A549 (cell line): ENCODE measurements around the gene NR2F1. TPM values are rescaled to one million over a fixed set of nuclear protein-coding genes. Genes with fewer than 3 reads are reported as not detected.

Source experiments
- ATAC-seq, 2 experiments: fragments of 200-7000 bp in 1 of 2; fragments of >200 bp in 1 of 2; cut with Nextera tagmentation in 1 of 2; cut with Tn5 transposase in 1 of 2; 3 replicates each; pipeline versions ENCODE4 v1.8.0 to v1.9.1; 2018 to 2020; ENCODE audit warnings: mild to moderate bottlenecking in 1 of 2, moderate library complexity in 1 of 2
- CTCF ChIA-PET: fragments of 300-600 bp; sonication (Branson Sonifier 250); formaldehyde crosslinking; extraction: SDS; loops from one replicate; lab custom pipeline; 2021; ENCODE audit warnings: antibody characterized with exemption, inconsistent platforms; lab: Yijun Ruan, JAX
- POLR2A ChIA-PET: fragments of 350-600 bp; formaldehyde crosslinking; extraction: SDS; loops from one replicate; lab custom pipeline; 2021; ENCODE audit warnings: antibody characterized with exemption, inconsistent platforms; lab: Yijun Ruan, JAX
- DNase-seq, 2 experiments: peaks; one replicate each; pipeline versions ENCODE4 v3.0.0 to v3.0.0-alpha.2; 2011 to 2016; ENCODE audit warnings: low read depth in 1 of 2, low spot score in 1 of 2
- FAIRE-seq: peaks from 2 replicates; lab custom pipeline; 2011; peaks lifted over from hg19 to GRCh38; lab: Jason Lieb, UNC
- H3K27ac ChIP-seq, 2 experiments: fragments of >200 bp; sonication (Bioruptor Twin); formaldehyde crosslinking; 3 replicates each; pipeline ENCODE4 v1.5.1; 2016 to 2017
- H3K4me1 ChIP-seq: fragments of >200 bp; sonication (Bioruptor Twin); formaldehyde crosslinking; 3 replicates; pipeline ENCODE4 v1.6.1; 2016
- H3K4me2 ChIP-seq: fragments of >200 bp; sonication (Bioruptor Twin); formaldehyde crosslinking; 3 replicates; pipeline ENCODE4 v1.6.1; 2016
- H3K4me3 ChIP-seq: fragments of >200 bp; sonication (Bioruptor Twin); formaldehyde crosslinking; 3 replicates; pipeline ENCODE4 v1.5.1; 2016
- H3K9me3 ChIP-seq: fragments of >200 bp; sonication (Bioruptor Twin); formaldehyde crosslinking; 3 replicates; pipeline ENCODE4 v1.6.1; 2016
- BHLHE40 ChIP-seq: IDR thresholded peaks from 2 replicates; pipeline ENCODE4 v1.6.1; 2012; ENCODE audit warnings: low read depth, low read length, inconsistent platforms
- CBX8 ChIP-seq: fragments of 200-600 bp; sonication (generic); IDR thresholded peaks from 2 replicates; pipeline ENCODE4 v1.6.1; 2016
- E2F6 ChIP-seq: IDR thresholded peaks from 2 replicates; pipeline ENCODE4 v1.6.1; 2012; ENCODE audit warnings: low read depth, borderline replicate concordance
- ESRRA ChIP-seq: fragments of 150-350 bp; IDR thresholded peaks from 2 replicates; pipeline ENCODE4 v1.6.1; 2014; ENCODE audit warnings: mild to moderate bottlenecking, low read length, borderline replicate concordance
- FOSL2 ChIP-seq, 2 experiments: fragments of 450-650 bp in 1 of 2; fragments of >200 bp in 1 of 2; sonication (Bioruptor Twin) in 1 of 2; formaldehyde crosslinking; IDR thresholded peaks; 2 replicates each; pipeline versions ENCODE4 v1.5.0 to v1.6.1; 2016 to 2020; ENCODE audit warnings: mild to moderate bottlenecking in 1 of 2, moderate library complexity in 1 of 2
- GATA3 ChIP-seq: IDR thresholded peaks from 2 replicates; pipeline ENCODE4 v1.6.1; 2012; ENCODE audit warnings: borderline replicate concordance
- HEYL ChIP-seq: fragments of 250-450 bp; sonication (Bioruptor Pico); IDR thresholded peaks from 2 replicates; pipeline ENCODE4 v1.8.0; 2021; ENCODE audit warnings: mild to moderate bottlenecking, moderate library complexity
- HOXA7 ChIP-seq: fragments of 250-450 bp; sonication (Bioruptor Pico); IDR thresholded peaks from 2 replicates; pipeline ENCODE4 v1.5.0; 2020; ENCODE audit warnings: mild to moderate bottlenecking, moderate library complexity
- HOXB5 ChIP-seq: fragments of 250-450 bp; sonication (Bioruptor Pico); IDR thresholded peaks from 2 replicates; pipeline ENCODE4 v1.5.0; 2020; ENCODE audit warnings: mild to moderate bottlenecking, moderate library complexity
- KDM1A ChIP-seq: fragments of 200-600 bp; sonication (generic); IDR thresholded peaks from 2 replicates; pipeline ENCODE4 v1.6.1; 2016; ENCODE audit warnings: low read depth, mild to moderate bottlenecking
- MAX ChIP-seq: IDR thresholded peaks from 2 replicates; pipeline ENCODE4 v1.6.1; 2012
- MAZ ChIP-seq: fragments of 150-350 bp; IDR thresholded peaks from 2 replicates; pipeline ENCODE4 v1.6.1; 2014; ENCODE audit warnings: antibody characterized with exemption, low read depth, low read length, borderline replicate concordance
- NPAS2 ChIP-seq: fragments of 250-450 bp; sonication (Bioruptor Pico); IDR thresholded peaks from 2 replicates; pipeline ENCODE4 v1.8.0; 2022; ENCODE audit warnings: mild to moderate bottlenecking, moderate library complexity, borderline replicate concordance
- NR3C1 ChIP-seq: fragments of >200 bp; sonication (Bioruptor Twin); formaldehyde crosslinking; IDR thresholded peaks from 3 replicates; pipeline ENCODE4 v1.6.1; 2017
- PBX3 ChIP-seq: IDR thresholded peaks from 2 replicates; pipeline ENCODE4 v1.6.1; 2012
- PHF8 ChIP-seq: fragments of 200-600 bp; sonication (generic); IDR thresholded peaks from 2 replicates; pipeline ENCODE4 v1.6.1; 2016; ENCODE audit warnings: low read depth, mild to moderate bottlenecking, antibody characterized with exemption, moderate library complexity, borderline replicate concordance
- POLR2A ChIP-seq: IDR thresholded peaks from 2 replicates; pipeline ENCODE4 v1.6.1; 2012; ENCODE audit warnings: mild to moderate bottlenecking, low read length
- RAD21 ChIP-seq, 2 experiments: fragments of >200 bp in 1 of 2; sonication (Bioruptor Twin) in 1 of 2; formaldehyde crosslinking in 1 of 2; IDR thresholded peaks in 1 of 2; conservative IDR thresholded peaks in 1 of 2; 2 replicates in 1 of 2; 3 replicates in 1 of 2; pipeline ENCODE4 v1.6.1; 2012 to 2018; ENCODE audit warnings: inconsistent platforms in 1 of 2
- RCOR1 ChIP-seq: fragments of 150-350 bp; IDR thresholded peaks from 2 replicates; pipeline ENCODE4 v1.6.1; 2014; ENCODE audit warnings: antibody characterized with exemption, low read length, low read depth
- RFX5 ChIP-seq: fragments of 450-650 bp; IDR thresholded peaks from 2 replicates; pipeline ENCODE4 v1.7.1; 2014; ENCODE audit warnings: antibody characterized with exemption, mild to moderate bottlenecking, moderate library complexity
- RNF2 ChIP-seq: fragments of 200-600 bp; sonication (generic); IDR thresholded peaks from 2 replicates; pipeline ENCODE4 v1.6.1; 2016; ENCODE audit warnings: low read depth, mild to moderate bottlenecking, antibody characterized with exemption, moderate library complexity, borderline replicate concordance
- SMC3 ChIP-seq: fragments of >200 bp; sonication (Bioruptor Twin); formaldehyde crosslinking; IDR thresholded peaks from 3 replicates; pipeline ENCODE4 v1.6.1; 2018; ENCODE audit warnings: inconsistent platforms
- SREBF2 ChIP-seq: fragments of 450-650 bp; IDR thresholded peaks from 2 replicates; pipeline ENCODE4 v1.6.1; 2014; ENCODE audit warnings: mild to moderate bottlenecking, moderate library complexity
- ZC3H11A ChIP-seq: fragments of 450-650 bp; IDR thresholded peaks from 2 replicates; pipeline ENCODE4 v1.6.1; 2014; ENCODE audit warnings: antibody characterized with exemption, mild to moderate bottlenecking
- ZNF302 ChIP-seq: fragments of 250-450 bp; sonication (Bioruptor Pico); IDR thresholded peaks from 2 replicates; pipeline ENCODE4 v1.9.0; 2021; ENCODE audit warnings: inconsistent platforms, mild to moderate bottlenecking, moderate library complexity
- WGBS: methylation state at CpG from one replicate; pipeline ENCODE4 v1.1.6; 2017; ENCODE audit errors: missing lambda C conversion rate; 5-methylcytosine and 5-hydroxymethylcytosine counted together
- polyA plus RNA-seq, 4 experiments: library from polyadenylated mRNA; depleted of rRNA in 3 of 4; stranded (reverse); fragments of >200 nt; fragmentation: RNase III in 1 of 4; extraction: RNeasy Plus Mini Kit Qiagen cat#74134 plus additional on column Dnase treatment in 1 of 4; gene quantifications; 2 replicates in 3 of 4; 3 replicates in 1 of 4; pipeline ENCODE4 v1.2.3, GENCODE V29; 2011 to 2017
- TF ChIP-seq, protein P1 (sequence below): fragments of 250-450 bp; sonication (Bioruptor Pico); IDR thresholded peaks from 2 replicates; pipeline ENCODE4 v1.5.0; 2020; ENCODE audit warnings: low read depth, mild to moderate bottlenecking, moderate library complexity

Gene NR2F1
- polyA plus RNA-seq, 2 of the 4 experiments (the other 2 are of a cell fraction): 5.0 to 5.2 TPM

- no peak for TF ChIP-seq E2F6
- no peak for TF ChIP-seq ESRRA
- no peak for TF ChIP-seq GATA3
- TF ChIP-seq HOXA7: no peak
- no peak for TF ChIP-seq HEYL (CRISPR knock-in tag)
- TF ChIP-seq, protein P1, sequence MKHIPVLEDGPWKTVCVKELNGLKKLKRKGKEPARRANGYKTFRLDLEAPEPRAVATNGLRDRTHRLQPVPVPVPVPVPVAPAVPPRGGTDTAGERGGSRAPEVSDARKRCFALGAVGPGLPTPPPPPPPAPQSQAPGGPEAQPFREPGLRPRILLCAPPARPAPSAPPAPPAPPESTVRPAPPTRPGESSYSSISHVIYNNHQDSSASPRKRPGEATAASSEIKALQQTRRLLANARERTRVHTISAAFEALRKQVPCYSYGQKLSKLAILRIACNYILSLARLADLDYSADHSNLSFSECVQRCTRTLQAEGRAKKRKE: no peak
- no peak for TF ChIP-seq RAD21 (conservative IDR thresholded peaks at IDR 0.05 in 1 of 2, IDR thresholded peaks at IDR 0.05 in 1 of 2)
- TF ChIP-seq RNF2: no peak
- no peak for TF ChIP-seq SMC3
- TF ChIP-seq PHF8: no peak
- no peak for TF ChIP-seq CBX8
- 0% methylated on average over 11 of the region's 48 CpGs for WGBS
- peak overlapping the region; percentile 99 for H3K4me2 ChIP-seq
- no peak for FAIRE-seq
- POLR2A ChIA-PET: interaction anchor here (0.7 to 1.3 kb wide), 3 partner anchors 36 to 527 kb away, joined by 3 to 6 read pairs (median 5); a partner anchor contains a TSS
- peak overlapping the region; percentile 78 for H3K4me3 ChIP-seq
- no peaks in the 10 kb centered on the region for H3K9me3 ChIP-seq
- CTCF ChIA-PET: interaction anchor here (1.0 to 1.5 kb wide), 4 partner anchors 19 to 681 kb away, joined by 3 read pairs; no protein-coding TSS in a partner anchor
- DNase-seq: no peak
- ATAC-seq: peak in 1 of 2 experiments; percentile 6; a peak in 1 of 6 replicates
- H3K4me1 ChIP-seq: 0 out of 3 replicates have a peak, but pooled peaks cover 2% of the 10 kb centered on the region
- H3K27ac ChIP-seq: peak overlapping the region; percentile 87 to 94
These were observed 1.6 kb downstream of the NR2F1 start for GRCh38 chr5:93584596-93585040.

GRCh38 chr5:93585041-93585766 lies 2.2 kb downstream of the NR2F1 start:
- H3K4me2 ChIP-seq: peak overlapping the region; percentile 99
- peak overlapping the region; percentile 87 to 94 for H3K27ac ChIP-seq
- WGBS: 0% methylated on average over 25 of the region's 70 CpGs
- H3K4me3 ChIP-seq: peak overlapping the region; percentile 78
- DNase-seq: peak in 1 of 2 experiments; percentile 62
- H3K4me1 ChIP-seq: 0 out of 3 replicates have a peak, but pooled peaks cover 2% of the 10 kb centered on the region
- POLR2A ChIA-PET: interaction anchor here (1.0 to 1.3 kb wide), 2 partner anchors 36 to 393 kb away, joined by 5 to 6 read pairs; no protein-coding TSS in a partner anchor
- H3K9me3 ChIP-seq: no peaks in the 10 kb centered on the region
- TF ChIP-seq E2F6 (peak; percentile 43; the same call in 1 of the 2 replicates), MAX (peak; percentile 42; the same call in 1 of the 2 replicates), POLR2A (peak; percentile 2; the same call in 1 of the 2 replicates), RFX5 (no peak), SMC3 (no peak), NPAS2 (CRISPR knock-in tag) (no peak), PBX3 (no peak), ZC3H11A (no peak), RNF2 (no peak), NR3C1 (no peak), FOSL2 (IDR thresholded peaks at IDR 0.05) (no peak), FOSL2 (CRISPR knock-in tag; IDR thresholded peaks at IDR 0.05) (no peak), SREBF2 (no peak), BHLHE40 (no peak), RCOR1 (no peak), KDM1A (no peak), HOXB5 (CRISPR knock-in tag) (no peak), ZNF302 (CRISPR knock-in tag) (no peak), MAZ (no peak)
- TF ChIP-seq, all 56 proteins: peak for 3
- ATAC-seq (peak; percentile 2 to 6), FAIRE-seq (no peak)
- CTCF ChIA-PET: interaction anchor here (1.0 to 1.5 kb wide), 5 partner anchors 18 to 681 kb away, joined by 3 read pairs; no protein-coding TSS in a partner anchor
